GM13977 (cell line): ENCODE data around the gene ACTL6B.

ENCODE experiments used
- DNase-seq: peaks from one replicate; pipeline ENCODE4 v3.0.0; 2012; ENCODE audit warnings: low spot score
- CTCF ChIP-seq: IDR thresholded peaks from 2 replicates; pipeline ENCODE4 v1.5.1; 2012; ENCODE audit warnings: mild to moderate bottlenecking, control low read depth; ENCODE audit not compliant: insufficient read depth; ENCODE audit errors: extremely low read depth, missing control alignments
- in situ Hi-C: fragments of 300-500 bp; cut with MboI; formaldehyde crosslinking; loops from one replicate; pipeline ENCODE4 v1.12.0; 2022; ENCODE audit warnings: low sequenced_read_pairs, low pct_unique_long_range_greater_than_20kb, mixed read lengths, inconsistent platforms; ENCODE audit not compliant: unreplicated experiment

The ACTL6B gene

GRCh38 chr7:100632951-100633717 lies 23.1 kb downstream of the ACTL6B start:
- peak; percentile 78 for DNase-seq

GRCh38 chr7:100630066-100630465 lies 26.2 kb downstream of the ACTL6B start:
- no peak for TF ChIP-seq CTCF
- no peak for DNase-seq
- in situ Hi-C loops, result no loop called here

More at GRCh38 chr7:100632951-100633717, 23.1 kb downstream of the ACTL6B start:
- in situ Hi-C loops, result no loop called here
- TF ChIP-seq CTCF, result peak; percentile 68

GRCh38 chr7:100629117-100629716 lies 27.0 kb downstream of the ACTL6B start:
- DNase-seq, result peak; percentile 51
- peak; percentile 48 for TF ChIP-seq CTCF
- in situ Hi-C loops, result no loop called here

- DNase-seq, result no peak
- in situ Hi-C loops, result no loop called here
- no peak for TF ChIP-seq CTCF
Measured at GRCh38 chr7:100627238-100627549, 29.1 kb downstream of the ACTL6B start.

GRCh38 chr7:100626530-100627237 lies 29.6 kb downstream of the ACTL6B start:
- in situ Hi-C loops, result no loop called here
- peak; percentile 99 for DNase-seq
- no peak for TF ChIP-seq CTCF

GRCh38 chr7:100626055-100626454 lies 30.2 kb downstream of the ACTL6B start:
- in situ Hi-C loops, result no loop called here
- no peak for DNase-seq
- no peak for TF ChIP-seq CTCF
